Ectodermal cell (in vitro differentiated cells): ENCODE data around the gene ANKRD6.

ENCODE experiments used
- H3K27ac ChIP-seq: 2 replicates; pipeline ENCODE4 v1.7.0; 2013; ENCODE audit warnings: mild to moderate bottlenecking, low read depth, low read length; ENCODE audit not compliant: insufficient read depth, poor library complexity, severe bottlenecking
- H3K27me3 ChIP-seq: 2 replicates; pipeline ENCODE4 v1.7.0; 2013; ENCODE audit warnings: mild to moderate bottlenecking, low read length; ENCODE audit not compliant: insufficient read depth, control insufficient read depth, poor library complexity, severe bottlenecking
- H3K36me3 ChIP-seq: one replicate; pipeline ENCODE4 v1.7.0; 2013; ENCODE audit warnings: low read length; ENCODE audit not compliant: control insufficient read depth, insufficient read depth
- H3K4me1 ChIP-seq: one replicate; pipeline ENCODE4 v1.7.0; 2013; ENCODE audit warnings: low read length; ENCODE audit not compliant: control insufficient read depth, insufficient read depth
- H3K4me3 ChIP-seq: 2 replicates; pipeline ENCODE4 v1.7.0; 2013; ENCODE audit warnings: low read depth, low read length, control low read depth; ENCODE audit not compliant: insufficient read depth
- H3K9me3 ChIP-seq: 2 replicates; pipeline ENCODE4 v1.7.0; 2013; ENCODE audit warnings: mild to moderate bottlenecking, low read length, moderate library complexity; ENCODE audit not compliant: control insufficient read depth
- WGBS, 2 experiments: methylation state at CpG; one replicate each; pipeline ENCODE4 v1.1.7; 2013; ENCODE audit warnings: missing lambda C conversion rate in 2 of 2; 5-methylcytosine and 5-hydroxymethylcytosine counted together

The ANKRD6 gene

GRCh38 chr6:89462503-89462902 lies 29.6 kb downstream of the ANKRD6 start:
- 97 to 100% methylated on average over 1 to 2 of the region's 2 CpGs for WGBS, 2 experiments
- H3K27ac ChIP-seq = no peak overlapping the region

GRCh38 chr6:89464295-89464694 lies 31.3 kb downstream of the ANKRD6 start:
- 92 to 94% methylated on average over 2 of the region's 2 CpGs for WGBS, 2 experiments
- no peak overlapping the region for H3K27ac ChIP-seq

More at GRCh38 chr6:89462503-89462902, 29.6 kb downstream of the ANKRD6 start:
- no peaks in the 10 kb centered on the region for H3K9me3 ChIP-seq
- H3K4me3 ChIP-seq = no peak overlapping the region
- H3K27me3 ChIP-seq = no peaks in the 10 kb centered on the region
- H3K4me1 ChIP-seq = no peaks in the 10 kb centered on the region
- H3K36me3 ChIP-seq = no peaks in the 10 kb centered on the region

GRCh38 chr6:89467437-89467836 lies 34.5 kb downstream of the ANKRD6 start:
- H3K27ac ChIP-seq = no peak overlapping the region
- no peak overlapping the region for H3K4me3 ChIP-seq
- H3K4me1 ChIP-seq = peaks cover 11% of the 10 kb centered on the region
- 80 to 100% methylated on average over 1 of the region's 1 CpG for WGBS, 2 experiments
- no peaks in the 10 kb centered on the region for H3K27me3 ChIP-seq
- H3K36me3 ChIP-seq = no peaks in the 10 kb centered on the region
- no peaks in the 10 kb centered on the region for H3K9me3 ChIP-seq

More at GRCh38 chr6:89464295-89464694, 31.3 kb downstream of the ANKRD6 start:
- no peak overlapping the region for H3K4me3 ChIP-seq
- peaks cover 9% of the 10 kb centered on the region for H3K4me1 ChIP-seq
- no peaks in the 10 kb centered on the region for H3K36me3 ChIP-seq
- no peaks in the 10 kb centered on the region for H3K27me3 ChIP-seq
- H3K9me3 ChIP-seq = no peaks in the 10 kb centered on the region

GRCh38 chr6:89468998-89469397 lies 36.0 kb downstream of the ANKRD6 start:
- peaks cover 11% of the 10 kb centered on the region for H3K4me1 ChIP-seq
- H3K27ac ChIP-seq = no peak overlapping the region
- H3K4me3 ChIP-seq = no peak overlapping the region
- no peaks in the 10 kb centered on the region for H3K9me3 ChIP-seq
- WGBS, 2 experiments = 89 to 91% methylated on average over 1 of the region's 1 CpG
- no peaks in the 10 kb centered on the region for H3K27me3 ChIP-seq
- no peaks in the 10 kb centered on the region for H3K36me3 ChIP-seq

- Histone ChIP-seq H3K36me3 (no peaks in the 10 kb centered on the region), H3K9me3 (no peaks in the 10 kb centered on the region), H3K4me3 (no peak overlapping the region), H3K27me3 (no peaks in the 10 kb centered on the region), H3K4me1 (peaks cover 11% of the 10 kb centered on the region), H3K27ac (no peak overlapping the region)
- 83% methylated on average over 4 of the region's 4 CpGs for WGBS, 2 experiments
These were observed 38.4 kb downstream of the ANKRD6 start for GRCh38 chr6:89471287-89471867.

GRCh38 chr6:89475101-89475500 lies 42.1 kb downstream of the ANKRD6 start:
- Histone ChIP-seq H3K9me3 (no peaks in the 10 kb centered on the region), H3K4me1 (no peaks in the 10 kb centered on the region), H3K4me3 (no peak overlapping the region), H3K27ac (no peak overlapping the region), H3K27me3 (no peaks in the 10 kb centered on the region), H3K36me3 (no peaks in the 10 kb centered on the region)
- WGBS, 2 experiments = 93 to 100% methylated on average over 2 of the region's 2 CpGs

- Histone ChIP-seq H3K4me3 (no peak overlapping the region), H3K4me1 (no peaks in the 10 kb centered on the region), H3K36me3 (no peaks in the 10 kb centered on the region), H3K27ac (no peak overlapping the region), H3K27me3 (no peaks in the 10 kb centered on the region), H3K9me3 (no peaks in the 10 kb centered on the region)
These were observed 42.7 kb downstream of the ANKRD6 start for GRCh38 chr6:89475634-89476033.

GRCh38 chr6:89479897-89480296 lies 46.9 kb downstream of the ANKRD6 start:
- H3K4me1 ChIP-seq = peaks cover 28% of the 10 kb centered on the region
- 94 to 98% methylated on average over 2 of the region's 2 CpGs for WGBS, 2 experiments
- H3K27me3 ChIP-seq = no peaks in the 10 kb centered on the region
- H3K9me3 ChIP-seq = no peaks in the 10 kb centered on the region
- no peak overlapping the region for H3K4me3 ChIP-seq
- no peaks in the 10 kb centered on the region for H3K36me3 ChIP-seq
- H3K27ac ChIP-seq = no peak overlapping the region

GRCh38 chr6:89481695-89482094 lies 48.7 kb downstream of the ANKRD6 start:
- Histone ChIP-seq H3K9me3 (no peaks in the 10 kb centered on the region), H3K36me3 (no peaks in the 10 kb centered on the region), H3K27ac (no peak overlapping the region), H3K27me3 (no peaks in the 10 kb centered on the region), H3K4me3 (no peak overlapping the region), H3K4me1 (peaks cover 36% of the 10 kb centered on the region)
- WGBS, 2 experiments = 93 to 98% methylated on average over 1 of the region's 1 CpG

- Histone ChIP-seq H3K36me3 (no peaks in the 10 kb centered on the region), H3K27ac (no peak overlapping the region), H3K4me3 (no peak overlapping the region), H3K9me3 (no peaks in the 10 kb centered on the region), H3K27me3 (no peaks in the 10 kb centered on the region), H3K4me1 (peaks cover 36% of the 10 kb centered on the region)
- WGBS, 2 experiments = 100% methylated on average over 1 of the region's 1 CpG
These were observed 49.2 kb downstream of the ANKRD6 start for GRCh38 chr6:89482126-89482525.
